Measurements from ENCODE around the gene SLC13A4.

DNA sequence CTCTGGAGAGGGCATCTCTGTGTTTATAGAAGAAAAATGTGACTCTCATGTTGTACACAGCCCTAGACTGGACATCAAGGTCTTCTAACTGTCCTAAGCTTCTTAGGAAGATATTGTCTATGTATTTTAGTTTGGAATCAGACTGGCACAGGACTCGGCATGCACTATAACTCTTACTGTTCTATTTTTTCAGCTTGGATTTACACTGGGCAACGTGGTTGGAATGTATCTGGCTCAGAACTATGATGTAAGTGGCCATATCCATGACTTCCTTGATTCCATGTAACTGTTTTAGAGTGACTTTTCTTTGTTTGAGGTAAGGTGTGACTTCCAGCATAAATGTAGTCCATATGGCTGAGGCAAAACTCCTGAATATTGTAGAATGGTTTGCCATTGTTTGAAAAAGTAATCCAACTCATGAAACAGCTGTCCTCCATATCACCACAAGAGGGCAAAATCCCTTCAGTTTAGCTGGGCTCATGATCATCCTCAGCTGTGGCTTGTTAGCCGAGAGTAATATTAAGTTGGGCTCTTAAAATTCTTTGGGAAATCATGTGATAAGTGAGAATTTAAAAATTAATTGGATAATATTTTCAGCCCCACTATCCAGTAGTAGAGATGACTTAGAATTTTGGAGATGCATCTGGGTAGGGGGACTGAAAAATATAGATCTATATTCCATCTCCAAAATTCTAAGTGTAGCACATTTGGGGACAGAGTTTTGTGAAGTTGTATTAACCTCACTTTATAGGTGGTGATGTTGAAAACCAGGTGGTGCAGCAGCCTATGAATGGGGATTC is 55.2 kb downstream of the SLC13A4 start:
- TF ChIP-seq CTCF (IDR thresholded peaks at IDR 0.05; ENCODE audit: poor library complexity, severe bottlenecking): peak; percentile 80
- no peak for TF ChIP-seq REST (IDR thresholded peaks at IDR 0.05; ENCODE audit: borderline replicate concordance)

All from neural cell (in vitro differentiated cells).